ENCODE data around the gene PTPN3. TPM values are rescaled to one million over a fixed set of nuclear protein-coding genes. Genes with fewer than 3 reads are reported as not detected.

Gene PTPN3
- total and polyA plus RNA-seq, 2 donors (not counting 1 experiment from before 2014, with no cell fraction given) = not detected

DNA sequence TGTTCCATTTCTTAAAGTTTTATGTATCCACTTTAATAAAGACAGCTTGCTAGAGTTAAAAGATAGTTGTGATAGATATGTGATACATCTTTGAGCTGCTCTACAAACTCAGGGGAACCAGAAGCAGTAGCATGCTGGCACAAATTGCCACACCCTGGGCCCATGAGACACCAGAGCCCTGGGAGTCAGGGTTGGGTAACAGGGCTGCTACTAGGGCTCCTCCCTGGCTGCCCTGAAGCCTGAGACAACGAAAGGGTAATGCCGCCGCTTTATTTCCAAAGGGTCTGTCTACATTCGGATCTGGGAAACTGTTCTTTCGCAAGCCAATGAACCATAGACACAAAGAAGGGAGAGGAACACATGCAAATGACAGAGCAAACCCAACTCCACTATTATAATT lies 29.2 kb downstream of the PTPN3 start:
- ATAC-seq (ENCODE audit: low read depth) = no peak
- no peaks in the 10 kb centered on the region for H3K4me1 ChIP-seq (ENCODE audit: control insufficient read depth in 2 of 2, insufficient read depth in 2 of 2, low read length in 2 of 2)
- POLR2A ChIA-PET = no interaction called here
- no peaks in the 10 kb centered on the region for H3K9me3 Mint-ChIP-seq (ENCODE audit: insufficient read depth)
- H3K9me3 ChIP-seq (ENCODE audit: control extremely low read depth in 1 of 3, control insufficient read depth in 2 of 3, insufficient read depth in 1 of 3, low read length in 2 of 3) = no peaks in the 10 kb centered on the region
- no peak overlapping the region for H3K27ac ChIP-seq (ENCODE audit: low read length in 2 of 2)
- intact Hi-C loops (cut with micrococcal nuclease) = loop anchor here (1.0 to 5.0 kb wide), 3 partner anchors 29 to 225 kb away; no protein-coding TSS in a partner anchor
- no peaks in the 10 kb centered on the region for H3K36me3 ChIP-seq (replicated peaks in 1 of 2; ENCODE audit: control extremely low read depth in 1 of 2, control insufficient read depth in 1 of 2, extremely low read depth in 1 of 2, insufficient read depth in 2 of 2, low read length in 1 of 2)
- H3K4me3 ChIP-seq (ENCODE audit: control extremely low read depth in 1 of 5, extremely low read depth in 1 of 5, insufficient read depth in 1 of 5, low read depth in 2 of 5, low read length in 4 of 5) = no peak overlapping the region
- no peaks in the 10 kb centered on the region for H3K79me2 ChIP-seq (ENCODE audit: control insufficient read depth, insufficient read depth, low read length)
- H3K4me3 Mint-ChIP-seq = no peak overlapping the region
- TF ChIP-seq, protein P1, sequence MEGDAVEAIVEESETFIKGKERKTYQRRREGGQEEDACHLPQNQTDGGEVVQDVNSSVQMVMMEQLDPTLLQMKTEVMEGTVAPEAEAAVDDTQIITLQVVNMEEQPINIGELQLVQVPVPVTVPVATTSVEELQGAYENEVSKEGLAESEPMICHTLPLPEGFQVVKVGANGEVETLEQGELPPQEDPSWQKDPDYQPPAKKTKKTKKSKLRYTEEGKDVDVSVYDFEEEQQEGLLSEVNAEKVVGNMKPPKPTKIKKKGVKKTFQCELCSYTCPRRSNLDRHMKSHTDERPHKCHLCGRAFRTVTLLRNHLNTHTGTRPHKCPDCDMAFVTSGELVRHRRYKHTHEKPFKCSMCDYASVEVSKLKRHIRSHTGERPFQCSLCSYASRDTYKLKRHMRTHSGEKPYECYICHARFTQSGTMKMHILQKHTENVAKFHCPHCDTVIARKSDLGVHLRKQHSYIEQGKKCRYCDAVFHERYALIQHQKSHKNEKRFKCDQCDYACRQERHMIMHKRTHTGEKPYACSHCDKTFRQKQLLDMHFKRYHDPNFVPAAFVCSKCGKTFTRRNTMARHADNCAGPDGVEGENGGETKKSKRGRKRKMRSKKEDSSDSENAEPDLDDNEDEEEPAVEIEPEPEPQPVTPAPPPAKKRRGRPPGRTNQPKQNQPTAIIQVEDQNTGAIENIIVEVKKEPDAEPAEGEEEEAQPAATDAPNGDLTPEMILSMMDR (IDR thresholded peaks at IDR 0.05) = no peak
- no peak for TF ChIP-seq EZH2 (IDR thresholded peaks at IDR 0.05; ENCODE audit: borderline replicate concordance, insufficient read depth, low read depth, low read length, poor library complexity, severe bottlenecking)
- peaks cover 41% of the 10 kb centered on the region for H3K27me3 Mint-ChIP-seq
- peaks cover 0 to 7% (median 4%) of the 10 kb centered on the region in 4 experiments for H3K27me3 ChIP-seq (replicated peaks in 1 of 4; ENCODE audit: control extremely low read depth in 1 of 4, control insufficient read depth in 3 of 4, insufficient read depth in 4 of 4, low read length in 3 of 4)
- DNase-seq = no peak
- no peak overlapping the region for H3K27ac Mint-ChIP-seq
- H3K9ac ChIP-seq (ENCODE audit: low read length) = no peak overlapping the region
- no peaks in the 10 kb centered on the region for H4K20me1 ChIP-seq (ENCODE audit: control insufficient read depth, insufficient read depth, low read length, poor library complexity, severe bottlenecking)
- CTCF ChIA-PET = interaction anchor here (0.5 to 2.3 kb wide), 11 partner anchors 9 to 516 kb away, joined by 3 to 11 read pairs (median 3); no protein-coding TSS in a partner anchor
- H2AFZ ChIP-seq (ENCODE audit: insufficient read depth, low read depth, low read length, poor library complexity, severe bottlenecking) = no peak overlapping the region
- H3K4me1 Mint-ChIP-seq = no peaks in the 10 kb centered on the region
- 92% methylated on average over 4 of the region's 5 CpGs for WGBS (ENCODE audit: insufficient coverage)
- H3K4me2 ChIP-seq (replicated peaks; ENCODE audit: low read depth, low read length, poor library complexity, severe bottlenecking) = no peak overlapping the region

DNA sequence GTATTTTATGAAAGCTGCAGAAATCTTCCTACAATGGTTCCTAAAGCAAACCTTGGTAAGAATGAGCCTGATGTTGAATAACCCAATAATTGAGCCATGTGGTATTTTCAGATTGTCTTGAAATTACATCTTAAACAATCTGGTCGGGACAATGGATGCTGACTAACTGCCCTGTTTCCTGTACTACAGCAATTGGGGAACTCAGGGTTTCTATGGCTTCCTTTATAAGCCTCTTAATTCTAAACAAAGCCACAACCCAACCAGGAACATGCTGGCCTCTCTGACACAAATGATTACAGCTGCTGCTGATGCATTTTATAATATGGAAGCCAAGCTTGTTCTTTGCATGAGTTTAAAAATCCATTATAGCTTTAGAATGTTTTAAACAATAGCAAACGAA lies 30.2 kb downstream of the PTPN3 start:
- H4K20me1 ChIP-seq (ENCODE audit: control insufficient read depth, insufficient read depth, low read length, poor library complexity, severe bottlenecking) = no peaks in the 10 kb centered on the region
- DNase-seq = no peak
- H3K4me3 Mint-ChIP-seq = no peak overlapping the region
- no peaks in the 10 kb centered on the region for H3K36me3 ChIP-seq (replicated peaks in 1 of 2; ENCODE audit: control extremely low read depth in 1 of 2, control insufficient read depth in 1 of 2, extremely low read depth in 1 of 2, insufficient read depth in 2 of 2, low read length in 1 of 2)
- no peaks in the 10 kb centered on the region for H3K4me1 ChIP-seq (ENCODE audit: control insufficient read depth in 2 of 2, insufficient read depth in 2 of 2, low read length in 2 of 2)
- no peak overlapping the region for H3K27ac Mint-ChIP-seq
- H3K9me3 ChIP-seq (ENCODE audit: control extremely low read depth in 1 of 3, control insufficient read depth in 2 of 3, insufficient read depth in 1 of 3, low read length in 2 of 3) = no peaks in the 10 kb centered on the region
- H3K27ac ChIP-seq (ENCODE audit: low read length in 2 of 2) = no peak overlapping the region
- H3K4me2 ChIP-seq (replicated peaks; ENCODE audit: low read depth, low read length, poor library complexity, severe bottlenecking) = no peak overlapping the region
- WGBS (ENCODE audit: insufficient coverage) = 0% methylated on average over 1 of the region's 2 CpGs
- no peaks in the 10 kb centered on the region for H3K9me3 Mint-ChIP-seq (ENCODE audit: insufficient read depth)
- H3K4me1 Mint-ChIP-seq = no peaks in the 10 kb centered on the region
- intact Hi-C loops (cut with micrococcal nuclease) = loop anchor here (5.0 kb wide), 1 partner anchor 66 kb away; no protein-coding TSS in a partner anchor
- no peak for ATAC-seq (ENCODE audit: low read depth)
- ChIA-PET POLR2A (no interaction called here), CTCF (interaction anchor here (0.6 to 1.9 kb wide), 9 partner anchors 11 to 514 kb away, joined by 3 to 5 read pairs (median 3); no protein-coding TSS in a partner anchor)
- H3K9ac ChIP-seq (ENCODE audit: low read length) = no peak overlapping the region
- H2AFZ ChIP-seq (ENCODE audit: insufficient read depth, low read depth, low read length, poor library complexity, severe bottlenecking) = no peak overlapping the region
- peaks cover 38% of the 10 kb centered on the region for H3K27me3 Mint-ChIP-seq
- no peak overlapping the region for H3K4me3 ChIP-seq (ENCODE audit: control extremely low read depth in 1 of 5, extremely low read depth in 1 of 5, insufficient read depth in 1 of 5, low read depth in 2 of 5, low read length in 4 of 5)
- H3K79me2 ChIP-seq (ENCODE audit: control insufficient read depth, insufficient read depth, low read length) = no peaks in the 10 kb centered on the region
- H3K27me3 ChIP-seq (replicated peaks in 1 of 4; ENCODE audit: control extremely low read depth in 1 of 4, control insufficient read depth in 3 of 4, insufficient read depth in 4 of 4, low read length in 3 of 4) = peaks cover 0 to 8% (median 4%) of the 10 kb centered on the region in 4 experiments
- TF ChIP-seq, protein P1 (IDR thresholded peaks at IDR 0.05) = no peak
- TF ChIP-seq EZH2 (IDR thresholded peaks at IDR 0.05; ENCODE audit: borderline replicate concordance, insufficient read depth, low read depth, low read length, poor library complexity, severe bottlenecking) = no peak

Data from B cell (primary cell).